AG04449 (cell line): ENCODE data around the gene RAB11FIP4.

Experiments
- CTCF ChIA-PET: fragments of 350-600 bp; formaldehyde crosslinking; extraction: SDS; loops from one replicate; lab custom pipeline; 2021; ENCODE audit warnings: antibody characterized with exemption; lab: Yijun Ruan, JAX
- POLR2A ChIA-PET: fragments of 400-600, 350-600 bp; formaldehyde crosslinking; extraction: SDS; loops from one replicate; lab custom pipeline; 2020; ENCODE audit warnings: antibody characterized with exemption, inconsistent platforms; lab: Yijun Ruan, JAX
- DNase-seq: peaks from one replicate; pipeline ENCODE4 v3.0.0-alpha.2; 2010; ENCODE audit warnings: low read depth, low spot score
- H3K4me3 ChIP-seq: 2 replicates; pipeline ENCODE4 v1.5.1; 2011; ENCODE audit warnings: low read depth, mild to moderate bottlenecking, control low read depth, low read length
- CTCF ChIP-seq: IDR thresholded peaks from one replicate; pipeline ENCODE4 v1.5.1; 2011; ENCODE audit warnings: mild to moderate bottlenecking, moderate library complexity, low read length, control low read depth, inconsistent platforms; ENCODE audit not compliant: insufficient read depth; ENCODE audit errors: missing control alignments

The RAB11FIP4 gene

GRCh38 chr17:31524926-31525800, 133.7 kb downstream of the RAB11FIP4 start:
- H3K4me3 ChIP-seq = no peak overlapping the region
- ChIA-PET CTCF (interaction anchor here (0.9 to 10.3 kb wide), 30 partner anchors 9 to 376 kb away, joined by 3 to 196 read pairs (median 5); partner anchors contain the start of gene UTP6), POLR2A (no interaction called here)
- peak; percentile 89 for TF ChIP-seq CTCF
- DNase-seq = peak; percentile 80

- ChIA-PET POLR2A (no interaction called here), CTCF (interaction anchor here (0.7 to 10.3 kb wide), 29 partner anchors 8 to 522 kb away, joined by 3 to 196 read pairs (median 5); partner anchors contain the start of gene UTP6)
- H3K4me3 ChIP-seq = no peak overlapping the region
- DNase-seq = no peak
- peak; percentile 40 for TF ChIP-seq CTCF
Observed at GRCh38 chr17:31525801-31526549, 134.5 kb downstream of the RAB11FIP4 start.

GRCh38 chr17:31527606-31528005, 136.1 kb downstream of the RAB11FIP4 start:
- DNase-seq = no peak
- ChIA-PET CTCF (interaction anchor here (0.8 to 11.6 kb wide), 15 partner anchors 8 to 384 kb away, joined by 3 to 196 read pairs (median 4); partner anchors contain the start of gene UTP6), POLR2A (no interaction called here)
- no peak for TF ChIP-seq CTCF
- H3K4me3 ChIP-seq = no peak overlapping the region

GRCh38 chr17:31528291-31528874, 136.9 kb downstream of the RAB11FIP4 start:
- no peak for DNase-seq
- ChIA-PET CTCF (interaction anchor here (0.6 to 11.6 kb wide), 14 partner anchors 7 to 384 kb away, joined by 3 to 196 read pairs (median 4); partner anchors contain the start of gene UTP6), POLR2A (no interaction called here)
- TF ChIP-seq CTCF = no peak
- no peak overlapping the region for H3K4me3 ChIP-seq

- TF ChIP-seq CTCF = no peak
- CTCF ChIA-PET = interaction anchor here (1.0 to 11.6 kb wide), 4 partner anchors 11 to 313 kb away, joined by 3 to 154 read pairs (median 48); no protein-coding TSS in a partner anchor
- no peak overlapping the region for H3K4me3 ChIP-seq
- POLR2A ChIA-PET = no interaction called here
- DNase-seq = no peak
Observed at GRCh38 chr17:31529841-31530251, 138.4 kb downstream of the RAB11FIP4 start.
